ENCODE data around the gene CNPY1.

- TF ChIP-seq CTCF (IDR thresholded peaks at IDR 0.05; ENCODE audit: low read length) (no peak), EZH2 (IDR thresholded peaks at IDR 0.05; ENCODE audit: borderline replicate concordance, low read length) (no peak)
These were observed 68.9 kb downstream of the CNPY1 start for GRCh38 chr7:155477476-155477875.

All from OCI-LY1 (cell line).